ENCODE measurements around the gene GNAS-AS1. TPM values are rescaled to one million over a fixed set of nuclear protein-coding genes. Genes with fewer than 3 reads are reported as not detected.

Gene GNAS-AS1
- total RNA-seq, 1 donor from 2014 or later = not detected

DNA sequence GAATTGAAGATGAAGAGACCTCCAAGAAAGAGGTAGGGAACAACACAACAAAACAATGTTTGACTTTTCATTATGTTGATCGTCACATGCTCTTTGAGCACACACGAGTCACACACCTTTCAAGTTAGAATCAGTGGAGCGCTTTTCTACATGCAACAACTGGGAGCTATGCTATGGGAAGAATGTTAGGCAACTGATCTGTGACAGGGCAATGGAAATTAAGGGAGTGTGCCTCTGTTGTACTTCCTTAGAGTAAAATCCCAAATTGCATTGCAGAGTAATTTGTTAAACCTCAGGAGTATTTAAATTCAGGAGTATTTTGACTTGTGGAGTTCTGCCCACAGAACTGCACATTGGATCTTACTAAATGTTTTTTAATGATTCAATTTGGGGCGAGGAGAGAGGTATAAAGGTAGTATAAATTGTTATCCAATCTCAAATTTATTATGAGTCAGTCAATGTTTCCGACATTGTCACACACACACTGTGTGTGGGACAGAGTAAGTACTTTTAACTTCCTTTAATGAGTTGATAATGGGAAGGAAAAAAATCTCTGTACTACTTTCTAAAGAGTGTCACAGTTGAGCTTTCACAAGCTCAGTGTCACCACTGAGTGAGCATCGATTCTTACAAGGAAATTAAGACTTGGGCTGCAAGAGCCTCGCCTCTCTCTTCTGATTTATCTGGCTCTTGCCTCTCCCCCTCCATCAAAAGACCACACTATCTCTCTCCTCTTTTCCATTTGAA, 12.5 kb upstream of the GNAS-AS1 start:
- DNase-seq (ENCODE audit: low read depth) = no peak

DNA sequence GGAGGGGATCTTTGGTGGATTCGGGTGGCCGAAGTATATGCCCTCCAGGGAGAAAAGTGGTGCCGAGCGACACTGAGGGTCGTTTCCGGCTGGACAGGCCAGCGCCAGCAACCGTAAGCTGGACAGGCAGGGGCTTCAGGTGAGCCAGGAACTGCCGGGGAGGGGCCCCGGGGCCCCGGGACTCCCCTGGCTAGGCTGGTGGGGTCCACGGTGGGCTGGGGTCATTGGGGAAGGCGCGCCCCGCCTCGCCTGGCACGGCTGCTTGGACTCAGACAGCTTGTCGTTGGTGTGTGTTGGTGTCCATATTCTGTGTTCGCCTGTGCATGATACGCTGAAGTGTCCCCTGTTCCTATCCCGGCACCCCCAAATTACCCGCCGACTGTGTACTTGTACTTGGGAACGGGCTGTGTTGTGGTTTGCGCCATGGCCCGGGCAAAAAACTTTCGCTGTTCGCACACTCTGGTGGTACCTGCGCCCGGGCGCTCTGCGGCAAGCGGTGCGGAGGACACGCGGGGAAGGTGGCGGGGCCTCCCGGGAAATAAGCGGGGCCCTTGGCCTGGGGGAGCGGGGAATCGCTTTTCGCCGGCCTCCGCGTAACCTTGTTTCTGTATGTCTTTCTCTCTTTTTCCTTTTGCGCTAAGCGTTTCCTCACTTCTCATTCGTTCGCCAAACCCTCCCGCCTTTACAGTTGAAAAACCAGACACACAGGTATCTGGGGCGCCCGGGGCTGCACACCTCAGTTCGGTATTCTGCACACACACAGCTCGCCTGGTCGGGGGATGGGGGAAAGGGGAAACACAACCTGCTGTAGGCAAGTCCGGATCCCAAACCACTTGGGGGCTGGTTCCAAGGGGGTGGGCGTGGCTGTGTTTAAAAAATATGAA, 5.0 kb upstream of the GNAS-AS1 start:
- DNase-seq (ENCODE audit: low read depth) = no peak

DNA sequence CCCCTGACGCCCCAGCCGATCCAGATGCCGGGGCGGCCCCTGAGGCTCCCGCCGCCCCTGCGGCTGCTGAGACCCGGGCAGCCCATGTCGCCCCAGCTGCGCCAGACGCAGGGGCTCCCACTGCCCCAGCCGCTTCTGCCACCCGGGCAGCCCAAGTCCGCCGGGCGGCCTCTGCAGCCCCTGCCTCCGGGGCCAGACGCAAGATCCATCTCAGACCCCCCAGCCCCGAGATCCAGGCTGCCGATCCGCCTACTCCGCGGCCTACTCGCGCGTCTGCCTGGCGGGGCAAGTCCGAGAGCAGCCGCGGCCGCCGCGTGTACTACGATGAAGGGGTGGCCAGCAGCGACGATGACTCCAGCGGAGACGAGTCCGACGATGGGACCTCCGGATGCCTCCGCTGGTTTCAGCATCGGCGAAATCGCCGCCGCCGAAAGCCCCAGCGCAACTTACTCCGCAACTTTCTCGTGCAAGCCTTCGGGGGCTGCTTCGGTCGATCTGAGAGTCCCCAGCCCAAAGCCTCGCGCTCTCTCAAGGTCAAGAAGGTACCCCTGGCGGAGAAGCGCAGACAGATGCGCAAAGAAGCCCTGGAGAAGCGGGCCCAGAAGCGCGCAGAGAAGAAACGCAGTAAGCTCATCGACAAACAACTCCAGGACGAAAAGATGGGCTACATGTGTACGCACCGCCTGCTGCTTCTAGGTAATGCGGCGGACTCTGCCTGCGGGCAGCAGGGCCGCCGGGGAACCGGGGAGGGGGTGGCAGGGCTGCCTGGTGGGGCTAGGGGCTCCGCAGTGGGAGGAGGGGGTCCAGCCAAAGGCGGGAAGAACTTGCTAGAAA, 4.2 kb upstream of the GNAS-AS1 start:
- no peak for DNase-seq (ENCODE audit: low read depth)

DNA sequence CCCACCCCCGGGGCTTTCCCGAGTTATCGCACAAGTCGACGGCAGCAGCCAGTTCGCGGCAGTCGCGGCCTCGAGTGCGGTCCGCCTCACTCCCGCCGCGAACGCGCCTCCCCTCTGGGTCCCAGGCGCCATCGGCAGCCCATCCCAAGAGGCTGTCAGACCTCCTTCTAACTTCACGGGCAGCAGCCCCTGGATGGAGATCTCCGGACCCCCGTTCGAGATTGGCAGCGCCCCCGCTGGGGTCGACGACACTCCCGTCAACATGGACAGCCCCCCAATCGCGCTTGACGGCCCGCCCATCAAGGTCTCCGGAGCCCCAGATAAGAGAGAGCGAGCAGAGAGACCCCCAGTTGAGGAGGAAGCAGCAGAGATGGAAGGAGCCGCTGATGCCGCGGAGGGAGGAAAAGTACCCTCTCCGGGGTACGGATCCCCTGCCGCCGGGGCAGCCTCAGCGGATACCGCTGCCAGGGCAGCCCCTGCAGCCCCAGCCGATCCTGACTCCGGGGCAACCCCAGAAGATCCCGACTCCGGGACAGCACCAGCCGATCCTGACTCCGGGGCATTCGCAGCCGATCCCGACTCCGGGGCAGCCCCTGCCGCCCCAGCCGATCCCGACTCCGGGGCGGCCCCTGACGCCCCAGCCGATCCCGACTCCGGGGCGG, 3.4 kb upstream of the GNAS-AS1 start:
- DNase-seq (ENCODE audit: low read depth) = no peak

DNA sequence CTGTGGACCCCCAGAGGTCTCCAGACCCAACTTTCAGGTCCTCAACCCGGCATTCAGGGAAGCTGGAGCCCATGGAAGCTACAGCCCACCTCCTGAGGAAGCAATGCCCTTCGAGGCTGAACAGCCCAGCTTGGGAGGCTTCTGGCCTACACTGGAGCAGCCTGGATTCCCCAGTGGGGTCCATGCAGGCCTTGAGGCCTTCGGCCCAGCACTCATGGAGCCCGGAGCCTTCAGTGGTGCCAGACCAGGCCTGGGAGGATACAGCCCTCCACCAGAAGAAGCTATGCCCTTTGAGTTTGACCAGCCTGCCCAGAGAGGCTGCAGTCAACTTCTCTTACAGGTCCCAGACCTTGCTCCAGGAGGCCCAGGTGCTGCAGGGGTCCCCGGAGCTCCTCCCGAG, 2.8 kb upstream of the GNAS-AS1 start:
- no peak for DNase-seq (ENCODE audit: low read depth)

DNA sequence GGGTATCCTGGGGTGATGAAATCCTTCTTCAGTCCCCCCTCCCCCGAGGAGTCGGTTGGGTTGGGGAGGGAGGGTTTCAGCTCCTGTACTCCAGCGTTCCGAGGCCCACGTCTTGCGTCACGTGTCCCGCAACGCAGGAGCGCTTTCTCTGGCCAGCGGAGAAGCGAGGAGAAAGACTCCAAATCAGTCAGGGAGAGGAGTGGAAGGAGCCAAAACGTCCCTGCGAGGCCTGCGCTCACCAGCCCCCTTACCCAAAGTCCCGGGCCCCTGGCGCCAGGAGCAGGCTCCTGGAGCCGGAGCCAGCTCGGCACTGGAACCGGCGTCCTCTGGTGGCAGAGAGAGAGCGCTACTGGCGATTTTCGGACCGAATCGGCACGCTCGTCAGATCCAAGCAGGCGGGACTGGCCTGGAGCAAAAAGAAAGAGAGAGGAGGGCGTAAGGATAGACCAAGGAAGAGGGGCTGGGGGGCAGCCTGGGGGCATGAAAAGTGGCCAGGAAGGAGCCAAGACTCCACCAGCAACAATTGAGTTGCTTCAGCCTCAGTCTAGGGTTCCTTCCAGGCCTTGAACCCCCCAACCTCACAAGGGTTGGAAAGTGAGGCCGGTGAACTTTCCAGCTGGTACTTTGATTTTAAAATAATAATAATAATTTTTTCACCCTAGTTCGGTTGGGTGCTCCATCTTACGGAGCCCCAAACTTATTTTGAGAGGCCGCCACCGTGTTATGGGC, 2.0 kb upstream of the GNAS-AS1 start, which contains the start of gene GNAS:
GNAS (plus strand) TSS at position 174 of the 729 bp plus-strand sequence.
- DNase-seq (ENCODE audit: low read depth) = no peak

DNA sequence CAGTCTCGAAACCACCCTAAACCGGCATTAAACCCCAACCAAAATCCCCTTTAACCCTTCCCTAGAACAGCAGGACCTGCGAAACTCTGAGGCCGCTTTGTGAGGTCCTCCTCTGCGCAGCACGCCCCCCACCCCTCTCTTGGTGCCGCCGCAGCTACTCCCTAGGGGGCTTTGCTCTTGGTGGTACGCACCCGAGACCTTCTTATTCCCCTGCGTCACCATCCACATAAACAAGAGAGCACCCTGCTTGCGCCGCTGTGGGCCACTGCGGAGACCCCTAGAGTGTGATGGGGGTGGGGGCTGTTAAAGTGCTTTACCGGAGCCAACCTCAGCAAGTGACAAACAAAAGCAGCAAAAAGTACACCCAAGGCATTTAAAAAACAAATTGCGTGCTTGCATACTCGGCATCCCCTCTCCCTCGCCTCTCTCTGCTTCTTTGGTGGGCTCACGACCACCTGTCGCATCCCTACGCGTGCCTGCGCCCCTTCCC, 1.3 kb upstream of the GNAS-AS1 start:
- no peak for DNase-seq (ENCODE audit: low read depth)

DNA sequence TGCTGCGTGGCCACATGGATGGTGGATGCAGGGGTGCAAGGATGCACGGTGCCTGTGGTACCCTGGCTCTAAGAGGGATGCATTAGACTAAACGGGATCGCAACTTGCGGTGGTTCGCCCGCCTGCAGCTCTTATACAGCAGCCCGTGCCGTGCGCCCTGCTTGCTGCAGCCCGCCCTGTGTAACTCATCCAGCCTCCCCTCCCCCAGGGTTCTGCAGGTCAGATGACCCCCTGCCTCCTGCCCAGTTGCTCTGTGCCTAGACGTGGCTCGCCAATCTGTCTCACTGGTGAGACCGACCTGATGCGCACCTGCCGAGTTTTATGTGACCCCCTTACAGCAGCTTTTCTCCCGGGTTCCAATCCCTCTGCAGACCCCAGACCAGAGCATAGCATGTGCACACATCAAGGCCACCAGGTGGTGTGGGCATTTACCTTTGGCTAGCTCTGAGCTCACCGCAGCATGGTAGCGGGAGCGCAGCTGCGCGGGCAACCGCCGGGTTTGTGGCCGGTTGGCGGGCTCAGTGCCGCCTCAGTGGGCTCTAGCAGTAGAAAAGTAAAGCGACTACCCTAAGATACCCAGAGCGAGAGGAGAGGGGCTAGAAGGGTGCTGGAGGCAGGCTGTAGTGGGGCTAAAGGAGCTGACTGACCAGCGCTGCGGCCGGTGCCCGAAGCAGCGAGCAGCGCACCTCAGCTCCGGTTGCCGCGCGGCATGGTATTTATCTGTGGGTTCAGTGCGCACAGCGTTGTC, 693 bp upstream of the GNAS-AS1 start:
- no peak for DNase-seq (ENCODE audit: low read depth)

DNA sequence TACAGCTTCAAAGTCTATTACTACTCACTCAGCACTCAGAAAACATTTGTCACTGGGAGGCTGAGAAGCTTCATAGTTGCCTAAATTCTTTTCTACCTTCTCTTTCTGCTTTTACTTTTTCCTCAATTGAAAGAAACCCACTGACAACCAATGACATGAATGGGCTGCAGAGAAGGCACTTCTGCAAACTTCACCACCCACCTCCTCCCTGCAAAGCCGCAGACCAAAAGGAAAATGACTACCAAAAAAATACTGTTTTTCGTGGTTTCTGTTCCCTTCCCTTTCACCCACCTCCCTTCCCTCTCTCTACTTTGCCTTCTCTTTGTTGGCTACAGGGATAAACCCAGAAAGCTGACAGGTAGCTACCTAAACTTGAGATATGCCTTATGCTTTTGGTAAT, 3.2 kb downstream of the GNAS-AS1 start:
- no peak for DNase-seq (ENCODE audit: low read depth)

DNA sequence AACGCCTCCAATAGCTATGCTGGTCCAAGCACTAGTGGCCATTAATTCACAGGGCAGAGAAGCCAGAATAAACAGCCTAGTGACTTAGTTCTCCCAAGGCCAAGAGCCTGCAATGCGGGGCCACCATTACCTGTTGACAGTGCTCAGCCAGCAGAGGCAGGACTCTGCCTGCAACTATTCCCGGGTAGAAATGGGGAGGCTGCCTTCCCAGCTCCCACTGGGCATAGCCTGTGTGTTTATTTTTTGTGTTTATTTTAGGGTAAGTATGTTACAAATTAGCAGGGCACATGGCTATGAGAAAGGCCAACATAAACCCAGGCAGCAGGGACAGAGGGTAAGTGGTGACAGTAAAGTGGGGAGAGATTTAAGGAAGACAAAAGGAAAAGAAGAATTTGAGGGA, 5.0 kb downstream of the GNAS-AS1 start:
- no peak for DNase-seq (ENCODE audit: low read depth)

DNA sequence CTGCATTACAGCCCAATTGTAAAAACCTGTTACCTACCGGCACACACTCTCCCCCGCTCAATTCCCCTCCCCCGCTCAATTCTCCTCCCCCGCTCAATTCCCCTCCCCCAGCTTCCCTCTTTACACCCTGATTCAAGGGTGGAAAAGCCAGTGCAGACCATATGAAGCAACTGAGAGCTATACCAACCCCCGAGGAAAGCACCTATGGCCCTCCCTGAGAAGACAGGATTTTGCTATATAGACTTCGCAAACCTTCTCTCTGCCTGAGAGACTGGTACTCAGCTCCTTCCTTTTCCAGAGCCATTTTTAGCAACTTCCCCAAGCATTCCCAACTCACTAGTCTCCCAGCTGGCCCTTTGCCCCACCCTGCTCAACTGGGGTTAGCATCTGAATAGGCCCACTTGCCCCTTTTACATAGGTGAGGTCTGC, 7.6 kb downstream of the GNAS-AS1 start:
- DNase-seq (ENCODE audit: low read depth) = no peak

DNA sequence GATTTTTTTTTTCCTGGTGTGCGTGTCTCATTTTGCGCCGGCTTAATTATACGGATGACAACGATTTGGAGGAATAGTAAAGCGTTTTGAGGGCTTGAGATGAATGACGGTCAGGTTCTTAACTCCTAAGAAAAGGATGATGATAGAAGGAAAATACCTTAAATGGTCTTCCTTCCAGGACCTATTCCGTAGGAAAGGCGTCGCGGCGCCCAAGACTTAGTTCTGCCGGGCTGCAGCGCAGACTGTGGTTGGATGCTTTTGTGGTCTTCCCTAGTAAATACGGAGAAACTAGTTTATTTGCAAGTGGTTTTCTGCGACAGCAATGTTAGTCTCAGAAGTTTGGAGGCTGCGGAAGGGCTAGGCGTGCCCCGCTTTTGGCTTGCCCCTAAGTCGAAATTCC, 8.4 kb downstream of the GNAS-AS1 start:
- no peak for DNase-seq (ENCODE audit: low read depth)

DNA sequence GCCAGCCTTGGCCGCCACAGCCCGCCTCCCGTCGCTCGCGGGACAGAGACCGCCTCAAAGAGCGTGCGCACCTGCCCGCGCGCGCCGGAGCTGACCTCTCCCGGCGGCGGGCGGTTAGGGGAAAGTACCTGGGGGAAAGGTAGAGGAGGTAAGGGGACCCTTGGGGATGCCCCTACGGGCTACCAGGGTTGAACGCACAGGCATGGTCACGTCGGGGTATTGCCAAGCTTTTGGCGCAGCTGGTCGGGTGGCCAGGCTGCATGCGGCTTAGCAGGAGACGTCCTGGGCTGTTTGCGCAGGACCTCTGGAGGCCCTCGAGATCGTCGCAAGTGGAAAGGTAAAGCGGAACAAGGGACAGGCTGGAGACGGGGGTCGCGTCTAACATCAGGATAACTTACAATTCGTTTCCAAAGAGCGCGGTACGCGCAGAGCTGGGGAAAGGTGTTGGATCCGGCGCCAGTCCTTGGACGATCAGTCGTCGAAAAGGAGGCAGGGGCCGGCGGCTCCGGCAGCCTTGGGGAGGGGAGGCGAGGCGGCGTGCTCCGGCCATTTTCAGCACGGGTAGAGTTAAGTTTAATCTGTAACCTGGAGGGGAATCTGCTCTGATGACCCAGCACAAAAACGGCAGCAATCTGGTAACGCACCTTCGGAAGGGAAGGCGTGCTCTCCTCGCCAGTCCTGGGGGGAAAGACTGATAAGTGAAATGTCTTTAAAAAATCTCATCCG, 9.0 kb downstream of the GNAS-AS1 start:
- DNase-seq (ENCODE audit: low read depth) = no peak

DNA sequence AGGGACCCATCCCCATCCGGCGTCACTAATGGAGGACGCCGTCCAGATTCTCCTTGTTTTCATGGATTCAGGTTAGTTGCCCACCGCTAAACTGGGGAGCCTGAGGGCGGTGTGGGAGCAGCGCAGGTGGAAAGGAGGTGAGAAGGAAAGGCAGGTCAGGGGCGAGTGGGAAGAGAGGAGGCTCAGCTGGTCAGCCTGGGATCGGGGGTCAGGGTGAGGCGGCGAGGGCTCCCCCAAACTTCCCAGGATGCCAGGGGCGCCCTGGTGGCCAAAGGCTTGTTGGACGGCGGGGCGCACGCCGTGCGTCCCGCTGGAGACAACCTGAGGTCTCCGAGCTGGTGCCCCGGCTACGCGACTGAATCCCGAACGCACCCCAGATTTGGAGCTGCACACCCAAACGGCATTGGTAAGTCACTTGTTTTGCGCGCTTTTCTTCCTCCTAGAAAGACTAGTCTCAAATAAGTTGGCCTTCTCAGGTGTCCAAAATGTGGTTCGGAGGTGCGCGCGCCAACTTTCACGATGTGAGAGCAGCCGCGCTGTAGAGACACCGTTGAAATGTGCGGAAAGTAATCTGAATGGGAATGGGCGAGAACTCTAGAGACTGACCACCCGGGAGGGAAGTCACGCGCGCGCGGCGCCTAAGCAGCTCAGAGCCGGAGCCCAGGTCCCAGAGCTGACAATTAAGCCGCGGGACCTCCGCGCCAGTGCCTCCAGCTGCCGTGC, 9.7 kb downstream of the GNAS-AS1 start:
- no peak for DNase-seq (ENCODE audit: low read depth)

DNA sequence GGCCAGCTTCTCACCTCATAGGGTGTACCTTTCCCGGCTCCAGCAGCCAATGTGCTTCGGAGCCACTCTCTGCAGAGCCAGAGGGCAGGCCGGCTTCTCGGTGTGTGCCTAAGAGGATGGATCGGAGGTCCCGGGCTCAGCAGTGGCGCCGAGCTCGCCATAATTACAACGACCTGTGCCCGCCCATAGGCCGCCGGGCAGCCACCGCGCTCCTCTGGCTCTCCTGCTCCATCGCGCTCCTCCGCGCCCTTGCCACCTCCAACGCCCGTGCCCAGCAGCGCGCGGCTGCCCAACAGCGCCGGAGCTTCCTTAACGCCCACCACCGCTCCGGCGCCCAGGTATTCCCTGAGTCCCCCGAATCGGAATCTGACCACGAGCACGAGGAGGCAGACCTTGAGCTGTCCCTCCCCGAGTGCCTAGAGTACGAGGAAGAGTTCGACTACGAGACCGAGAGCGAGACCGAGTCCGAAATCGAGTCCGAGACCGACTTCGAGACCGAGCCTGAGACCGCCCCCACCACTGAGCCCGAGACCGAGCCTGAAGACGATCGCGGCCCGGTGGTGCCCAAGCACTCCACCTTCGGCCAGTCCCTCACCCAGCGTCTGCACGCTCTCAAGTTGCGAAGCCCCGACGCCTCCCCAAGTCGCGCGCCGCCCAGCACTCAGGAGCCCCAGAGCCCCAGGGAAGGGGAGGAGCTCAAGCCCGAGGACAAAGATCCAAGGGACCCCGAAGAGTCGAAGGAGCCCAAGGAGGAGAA, 10.5 kb downstream of the GNAS-AS1 start:
- DNase-seq (ENCODE audit: low read depth) = no peak

DNA sequence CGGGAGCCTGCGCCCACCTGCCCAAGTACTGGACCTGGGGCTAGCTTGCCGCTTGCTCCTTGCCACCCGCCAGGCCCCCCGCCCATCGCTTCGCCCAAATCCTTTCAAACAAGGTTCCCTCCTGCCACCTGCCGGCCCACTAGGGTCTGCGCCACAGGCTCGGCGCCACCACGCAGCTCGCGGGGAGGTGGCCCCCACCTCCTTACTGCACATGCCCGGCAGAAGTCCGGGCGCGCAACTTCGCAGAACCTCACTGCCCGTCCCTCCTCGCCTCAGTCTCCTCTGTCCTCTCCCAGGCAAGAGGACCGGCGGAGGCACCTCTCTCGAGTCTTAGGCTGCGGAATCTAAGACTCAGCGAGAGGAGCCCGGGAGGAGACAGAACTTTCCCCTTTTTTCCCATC, 11.2 kb downstream of the GNAS-AS1 start:
- peak; percentile 42 for DNase-seq (ENCODE audit: low read depth)

DNA sequence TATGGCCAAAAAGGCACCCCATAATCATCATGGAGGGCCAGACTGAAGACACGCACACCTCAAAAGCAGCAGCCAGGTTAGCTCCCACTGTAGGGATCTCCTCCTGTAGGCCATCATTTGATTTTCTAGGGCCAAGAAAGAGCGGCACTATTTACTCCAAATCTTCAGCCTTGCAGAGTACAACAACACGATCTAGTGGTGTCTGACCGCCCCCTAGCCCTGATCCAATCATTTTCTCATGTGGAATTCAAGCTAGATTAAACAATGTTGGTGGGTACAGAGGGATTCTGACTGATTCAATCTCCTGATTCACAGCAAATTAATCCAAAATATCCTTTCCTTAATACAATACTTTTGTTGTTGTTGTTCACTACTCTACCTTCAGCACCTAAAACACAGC, 12.5 kb downstream of the GNAS-AS1 start:
- DNase-seq (ENCODE audit: low read depth) = no peak

Data from myocyte (in vitro differentiated cells).